ENCODE results near the gene NSRP1. TPM values are rescaled to one million over a fixed set of nuclear protein-coding genes. Genes with fewer than 3 reads are reported as not detected.
A peak's percentile ranks its signal among the peaks of the same experiment; 100 is the strongest.

NSRP1 gene
- total RNA-seq, 2 experiments from 2014 or later: 24.0 to 30.9 TPM

- CTCF ChIA-PET: no interaction called here
- H3K27ac Mint-ChIP-seq: no peak overlapping the region
These were observed 49.3 kb downstream of the NSRP1 start for GRCh38 chr17:30165960-30166359.

GRCh38 chr17:30170415-30170987 lies 53.9 kb downstream of the NSRP1 start:
- Mint-ChIP-seq H3K4me1 (peaks cover 44% of the 10 kb centered on the region), H3K27me3 (no peaks in the 10 kb centered on the region), H3K27ac (no peak overlapping the region), H3K9me3 (ENCODE audit: low read depth) (no peaks in the 10 kb centered on the region), H3K4me3 (no peak overlapping the region), H3K36me3 (peaks cover 36% of the 10 kb centered on the region)
- DNase-seq (no peak), ATAC-seq (no peak)
- CTCF ChIA-PET: interaction anchor here (0.7 to 1.9 kb wide), 3 partner anchors 31 to 166 kb away, joined by 3 to 5 read pairs (median 3); no protein-coding TSS in a partner anchor

More at GRCh38 chr17:30165960-30166359, 49.3 kb downstream of the NSRP1 start:
- ATAC-seq (no peak), DNase-seq (no peak)
- no peaks in the 10 kb centered on the region for H3K27me3 Mint-ChIP-seq
- no peak overlapping the region for H3K4me3 Mint-ChIP-seq
- peaks cover 26% of the 10 kb centered on the region for H3K4me1 Mint-ChIP-seq
- no peaks in the 10 kb centered on the region for H3K9me3 Mint-ChIP-seq (ENCODE audit: low read depth)
- peaks cover 31% of the 10 kb centered on the region for H3K36me3 Mint-ChIP-seq

- Mint-ChIP-seq H3K4me1 (peaks cover 38% of the 10 kb centered on the region), H3K27ac (no peak overlapping the region), H3K27me3 (no peaks in the 10 kb centered on the region), H3K36me3 (peaks cover 39% of the 10 kb centered on the region), H3K9me3 (ENCODE audit: low read depth) (no peaks in the 10 kb centered on the region), H3K4me3 (no peak overlapping the region)
- DNase-seq: no peak
- ATAC-seq: no peak
- CTCF ChIA-PET: interaction anchor here (0.9 to 1.4 kb wide), 4 partner anchors 48 to 164 kb away, joined by 3 to 4 read pairs (median 4); no protein-coding TSS in a partner anchor
These were observed 55.9 kb downstream of the NSRP1 start for GRCh38 chr17:30172560-30172959.

GRCh38 chr17:30173649-30174048 lies 57.0 kb downstream of the NSRP1 start:
- Mint-ChIP-seq H3K9me3 (ENCODE audit: low read depth) (no peaks in the 10 kb centered on the region), H3K27me3 (no peaks in the 10 kb centered on the region), H3K36me3 (peaks cover 44% of the 10 kb centered on the region), H3K4me3 (no peak overlapping the region), H3K27ac (peak overlapping the region; percentile 28), H3K4me1 (peaks cover 38% of the 10 kb centered on the region)
- DNase-seq: peak; percentile 78
- CTCF ChIA-PET: no interaction called here
- ATAC-seq: peak; percentile 96

- peaks cover 36% of the 10 kb centered on the region for H3K4me1 Mint-ChIP-seq
- H3K36me3 Mint-ChIP-seq: peaks cover 45% of the 10 kb centered on the region
- ATAC-seq (no peak), DNase-seq (no peak)
- no peak overlapping the region for H3K4me3 Mint-ChIP-seq
- H3K27ac Mint-ChIP-seq: no peak overlapping the region
- CTCF ChIA-PET: interaction anchor here (0.6 to 1.4 kb wide), 3 partner anchors 12 to 70 kb away, joined by 4 to 6 read pairs (median 5); no protein-coding TSS in a partner anchor
- no peaks in the 10 kb centered on the region for H3K27me3 Mint-ChIP-seq
- H3K9me3 Mint-ChIP-seq (ENCODE audit: low read depth): no peaks in the 10 kb centered on the region
These were observed 57.9 kb downstream of the NSRP1 start for GRCh38 chr17:30174556-30174955.

GRCh38 chr17:30176855-30177254 lies 60.2 kb downstream of the NSRP1 start:
- Mint-ChIP-seq H3K36me3 (peaks cover 43% of the 10 kb centered on the region), H3K4me1 (peaks cover 26% of the 10 kb centered on the region), H3K4me3 (no peak overlapping the region), H3K27me3 (no peaks in the 10 kb centered on the region), H3K9me3 (ENCODE audit: low read depth) (no peaks in the 10 kb centered on the region), H3K27ac (no peak overlapping the region)
- DNase-seq (no peak), ATAC-seq (no peak)
- CTCF ChIA-PET: no interaction called here

GRCh38 chr17:30186761-30187160 lies 70.1 kb downstream of the NSRP1 start:
- no peak overlapping the region for H3K27ac Mint-ChIP-seq
- CTCF ChIA-PET: no interaction called here
- no peaks in the 10 kb centered on the region for H3K4me1 Mint-ChIP-seq
- no peak overlapping the region for H3K4me3 Mint-ChIP-seq
- peaks cover 32% of the 10 kb centered on the region for H3K36me3 Mint-ChIP-seq
- ATAC-seq (no peak), DNase-seq (no peak)
- H3K9me3 Mint-ChIP-seq (ENCODE audit: low read depth): no peaks in the 10 kb centered on the region
- H3K27me3 Mint-ChIP-seq: peaks cover 2% of the 10 kb centered on the region

- Mint-ChIP-seq H3K36me3 (peaks cover 30% of the 10 kb centered on the region), H3K9me3 (ENCODE audit: low read depth) (no peaks in the 10 kb centered on the region), H3K4me1 (no peaks in the 10 kb centered on the region), H3K27me3 (peaks cover 9% of the 10 kb centered on the region), H3K27ac (no peak overlapping the region), H3K4me3 (no peak overlapping the region)
- CTCF ChIA-PET: interaction anchor here (1.0 kb wide), 1 partner anchor 36 kb away, joined by 3 read pairs; no protein-coding TSS in a partner anchor
- DNase-seq (no peak), ATAC-seq (no peak)
These were observed 71.0 kb downstream of the NSRP1 start for GRCh38 chr17:30187573-30187972.

- H3K27me3 Mint-ChIP-seq: peaks cover 15% of the 10 kb centered on the region
- H3K4me3 Mint-ChIP-seq: no peak overlapping the region
- H3K9me3 Mint-ChIP-seq (ENCODE audit: low read depth): no peaks in the 10 kb centered on the region
- H3K27ac Mint-ChIP-seq: no peak overlapping the region
- no peaks in the 10 kb centered on the region for H3K4me1 Mint-ChIP-seq
- peaks cover 24% of the 10 kb centered on the region for H3K36me3 Mint-ChIP-seq
- DNase-seq (no peak), ATAC-seq (no peak)
- CTCF ChIA-PET: interaction anchor here (0.7 to 1.0 kb wide), 3 partner anchors 37 to 1478 kb away, joined by 3 to 7 read pairs (median 3); no protein-coding TSS in a partner anchor
These were observed 71.8 kb downstream of the NSRP1 start for GRCh38 chr17:30188211-30188939.

- H3K9me3 Mint-ChIP-seq (ENCODE audit: low read depth): no peaks in the 10 kb centered on the region
- ATAC-seq: no peak
- no peak overlapping the region for H3K27ac Mint-ChIP-seq
- H3K27me3 Mint-ChIP-seq: peaks cover 25% of the 10 kb centered on the region
- CTCF ChIA-PET: interaction anchor here (1.4 kb wide), 1 partner anchor 89 kb away, joined by 3 read pairs; no protein-coding TSS in a partner anchor
- H3K4me3 Mint-ChIP-seq: no peak overlapping the region
- H3K4me1 Mint-ChIP-seq: no peaks in the 10 kb centered on the region
- DNase-seq: no peak
- peaks cover 7% of the 10 kb centered on the region for H3K36me3 Mint-ChIP-seq
These were observed 74.5 kb downstream of the NSRP1 start for GRCh38 chr17:30191072-30191471.

- Mint-ChIP-seq H3K27me3 (peaks cover 31% of the 10 kb centered on the region), H3K9me3 (ENCODE audit: low read depth) (no peaks in the 10 kb centered on the region), H3K27ac (no peak overlapping the region), H3K4me1 (no peaks in the 10 kb centered on the region), H3K36me3 (no peaks in the 10 kb centered on the region), H3K4me3 (no peak overlapping the region)
- DNase-seq: no peak
- no peak for ATAC-seq
- CTCF ChIA-PET: interaction anchor here (0.6 to 1.4 kb wide), 2 partner anchors 42 to 72 kb away, joined by 3 to 4 read pairs; no protein-coding TSS in a partner anchor
These were observed 79.9 kb downstream of the NSRP1 start for GRCh38 chr17:30196504-30196903.

- Mint-ChIP-seq H3K9me3 (ENCODE audit: low read depth) (no peaks in the 10 kb centered on the region), H3K27me3 (peaks cover 26% of the 10 kb centered on the region), H3K4me3 (no peak overlapping the region), H3K4me1 (no peaks in the 10 kb centered on the region), H3K27ac (no peak overlapping the region), H3K36me3 (no peaks in the 10 kb centered on the region)
- CTCF ChIA-PET: interaction anchor here (1.0 kb wide), 1 partner anchor 72 kb away, joined by 3 read pairs; no protein-coding TSS in a partner anchor
- ATAC-seq: no peak
- no peak for DNase-seq
These were observed 80.8 kb downstream of the NSRP1 start for GRCh38 chr17:30197416-30197815.

- CTCF ChIA-PET: no interaction called here
- Mint-ChIP-seq H3K9me3 (ENCODE audit: low read depth) (no peaks in the 10 kb centered on the region), H3K4me3 (no peak overlapping the region), H3K4me1 (no peaks in the 10 kb centered on the region), H3K27me3 (peaks cover 23% of the 10 kb centered on the region), H3K27ac (no peak overlapping the region), H3K36me3 (no peaks in the 10 kb centered on the region)
- ATAC-seq (no peak), DNase-seq (no peak)
These were observed 83.0 kb downstream of the NSRP1 start for GRCh38 chr17:30199600-30199999.

GRCh38 chr17:30200106-30200505 lies 83.5 kb downstream of the NSRP1 start:
- H3K4me3 Mint-ChIP-seq: no peak overlapping the region
- no peaks in the 10 kb centered on the region for H3K36me3 Mint-ChIP-seq
- CTCF ChIA-PET: no interaction called here
- no peaks in the 10 kb centered on the region for H3K4me1 Mint-ChIP-seq
- H3K27ac Mint-ChIP-seq: no peak overlapping the region
- H3K9me3 Mint-ChIP-seq (ENCODE audit: low read depth): no peaks in the 10 kb centered on the region
- DNase-seq (no peak), ATAC-seq (no peak)
- H3K27me3 Mint-ChIP-seq: peaks cover 20% of the 10 kb centered on the region

All from activated CD8-positive, alpha-beta memory T cell treated with anti-CD3 and anti-CD28 coated beads, Interleukin-2, amount 10 ng/mL, durations not matched to agents 7 days and 5 days (primary cell).